HG03442 (cell line): ENCODE results near the gene ZAP70.

Source experiments
- ATAC-seq: cut with Tn5 transposase; IDR thresholded peaks from one replicate; pipeline ENCODE4 v1.9.1; 2021; ENCODE audit warnings: mild to moderate bottlenecking, moderate library complexity; ENCODE audit not compliant: unreplicated experiment

The ZAP70 gene

DNA sequence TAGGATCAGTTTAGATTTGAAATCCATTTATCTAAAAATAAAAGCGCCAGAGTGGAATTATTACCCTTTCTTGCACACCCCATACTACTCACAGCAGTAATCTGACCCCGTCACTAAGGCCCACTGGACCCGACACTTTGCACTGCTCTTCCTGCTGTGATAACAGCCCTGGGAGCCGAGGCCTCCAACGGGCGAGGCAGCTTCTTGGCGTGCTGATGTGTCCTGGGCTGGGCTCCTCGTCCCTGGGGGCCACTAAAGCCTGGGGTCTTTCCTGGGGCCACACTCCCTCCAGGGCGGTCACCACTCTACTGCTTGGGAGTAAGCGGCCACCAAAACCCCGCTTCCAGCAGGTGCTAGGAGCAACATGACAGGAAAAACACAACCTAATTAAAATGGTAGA lies 61.7 kb downstream of the ZAP70 start:
- no peak for ATAC-seq

DNA sequence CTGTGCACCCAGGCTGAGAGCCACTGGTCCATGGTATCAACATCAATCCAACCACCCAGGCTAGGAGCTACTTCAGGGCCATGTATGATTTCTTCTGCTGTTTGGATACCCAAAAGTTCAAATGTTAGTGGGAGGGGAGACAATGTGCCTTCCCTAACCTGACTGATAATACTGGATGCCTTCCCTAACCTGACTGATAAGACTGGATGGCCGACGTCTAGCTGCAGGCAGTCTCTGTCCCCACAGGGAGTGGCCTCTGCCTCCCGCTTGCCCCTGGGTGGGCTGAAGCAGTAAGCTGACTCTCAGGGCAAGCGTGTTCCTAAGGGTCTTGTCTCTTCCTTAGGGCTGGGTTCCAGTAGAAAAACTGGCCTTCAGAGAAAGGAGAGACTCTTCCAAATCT lies 65.8 kb downstream of the ZAP70 start:
- ATAC-seq = no peak

DNA sequence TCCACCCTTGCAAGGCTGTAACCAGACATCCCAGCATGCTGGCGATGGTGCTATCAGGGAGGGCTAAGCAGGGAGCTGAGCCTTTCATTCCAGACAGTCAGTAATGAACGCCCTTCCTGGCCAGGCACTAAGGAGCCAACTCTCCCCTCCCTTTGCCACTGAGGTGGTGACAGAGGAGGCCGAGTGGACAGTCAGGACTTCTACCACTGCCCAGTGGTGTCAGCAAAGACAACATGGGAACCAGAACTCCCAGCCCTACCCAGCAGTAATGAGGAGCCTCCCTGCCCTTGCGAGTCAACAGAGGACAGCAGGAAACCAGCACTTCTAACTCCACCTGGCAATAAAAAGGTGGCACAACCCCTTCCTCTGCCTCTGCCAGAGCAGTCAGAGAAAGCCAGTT lies 68.6 kb downstream of the ZAP70 start:
- no peak for ATAC-seq

DNA sequence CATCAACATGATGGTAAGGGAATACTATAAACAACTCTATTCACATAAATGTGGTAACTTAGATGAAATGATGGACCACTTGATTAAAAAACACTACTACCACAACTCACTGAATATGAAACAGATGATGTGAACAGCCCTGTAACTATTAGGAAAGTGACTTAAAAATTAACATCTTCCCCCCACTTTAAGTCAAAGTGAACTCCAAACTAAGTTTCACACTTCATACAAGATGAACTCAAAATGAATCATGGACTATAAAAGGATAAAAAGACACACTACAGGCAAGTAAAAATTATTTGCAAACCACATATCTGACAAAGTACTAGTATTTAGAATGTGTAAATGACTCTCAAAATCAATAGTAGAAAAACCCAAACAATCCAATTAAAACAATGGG lies 71.6 kb downstream of the ZAP70 start:
- ATAC-seq = no peak

DNA sequence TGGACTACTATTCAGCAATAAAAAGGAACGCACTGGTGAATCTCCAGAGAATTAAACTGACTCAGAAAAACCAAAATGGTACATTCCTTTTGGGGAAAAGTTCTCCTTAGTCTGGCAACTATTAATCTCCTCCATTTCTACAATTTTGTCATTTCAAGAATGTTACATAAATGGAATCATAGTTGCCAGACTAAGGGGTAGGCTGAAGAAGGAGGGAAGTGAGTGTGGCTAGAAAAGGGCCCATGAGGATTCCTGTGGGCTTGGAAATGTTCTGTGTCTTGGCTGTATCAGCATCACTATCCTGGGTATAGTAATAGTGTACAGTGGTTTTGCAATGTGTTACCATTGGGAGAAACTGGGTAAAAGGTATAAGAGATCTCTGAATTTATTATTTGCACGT lies 72.4 kb downstream of the ZAP70 start:
- ATAC-seq = no peak

DNA sequence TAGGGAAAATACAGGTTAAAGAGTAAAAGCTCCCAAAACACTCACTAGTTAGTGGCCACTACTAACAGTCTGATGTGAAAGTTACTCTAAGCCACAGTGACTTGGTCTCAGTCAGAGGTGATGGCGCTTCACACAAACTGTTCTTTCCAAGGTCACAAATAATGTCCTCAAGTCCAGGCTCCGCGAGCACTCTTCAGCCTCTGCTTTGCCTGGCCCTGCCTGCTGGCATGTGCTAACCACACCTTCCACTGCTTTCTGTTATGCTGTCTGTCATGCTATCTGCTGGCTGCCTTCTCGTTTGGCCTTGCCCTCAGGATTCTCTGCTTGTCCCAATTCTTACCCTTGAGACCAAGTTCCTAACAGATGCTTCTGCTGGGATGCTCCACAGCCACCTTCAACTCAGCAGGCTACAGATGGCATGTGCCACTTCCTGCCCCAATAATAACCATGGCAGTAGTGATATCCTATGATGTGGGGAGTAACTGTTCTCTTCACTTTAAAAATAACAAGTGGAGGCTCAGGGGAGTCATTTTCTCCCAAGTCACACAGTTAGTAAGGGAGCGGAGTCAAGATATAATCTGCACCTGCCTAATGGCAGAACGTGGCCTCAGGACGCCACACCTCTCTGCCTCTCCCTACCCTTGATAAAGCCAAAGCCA lies 75.7 kb downstream of the ZAP70 start:
- ATAC-seq = no peak
